SH-SY5Y (cell line): ENCODE measurements around the gene DNM3.

ENCODE experiments used
- GATA2 ChIP-seq: IDR thresholded peaks from 2 replicates; pipeline ENCODE4 v1.6.1; 2011; ENCODE audit warnings: mild to moderate bottlenecking, low read depth, low read length
- GATA3 ChIP-seq: IDR thresholded peaks from 2 replicates; pipeline ENCODE4 v1.6.1; 2011; ENCODE audit warnings: low read depth, mild to moderate bottlenecking, low read length, moderate library complexity

DNA sequence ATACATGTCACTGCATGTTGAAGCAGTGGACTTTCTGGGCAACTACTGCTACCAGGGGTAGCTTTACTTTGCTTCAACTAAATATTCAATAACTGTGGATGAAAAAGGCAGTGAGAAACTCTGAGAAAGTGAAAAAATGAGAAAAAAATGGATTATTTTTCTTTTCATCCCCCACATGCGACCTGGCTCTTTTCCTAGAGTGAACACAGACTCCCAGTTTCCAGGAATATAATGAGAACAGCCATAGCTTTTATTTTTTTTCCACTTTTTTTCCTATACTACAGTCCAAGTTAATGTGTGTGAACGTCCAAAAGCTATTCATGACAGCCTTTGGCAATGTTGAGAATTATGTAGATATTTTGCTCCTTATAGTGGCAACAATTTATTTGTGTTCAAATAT, 230.4 kb downstream of the DNM3 start:
- TF ChIP-seq GATA2 = no peak
- TF ChIP-seq GATA3 = no peak
